GM06990 (cell line): ENCODE data around the gene ELAPOR2.

Experiments
- DNase-seq: peaks from one replicate; pipeline ENCODE4 v3.0.0-alpha.2; 2011; ENCODE audit not compliant: insufficient read length; ENCODE audit errors: extremely low read depth
- H3K27me3 ChIP-seq: replicated peaks from 2 replicates; pipeline ENCODE4 v1.6.0; 2011; ENCODE audit warnings: low read length; ENCODE audit not compliant: control insufficient read depth, insufficient read depth
- H3K36me3 ChIP-seq: 2 replicates; pipeline ENCODE4 v1.5.1; 2011; ENCODE audit warnings: low read length; ENCODE audit not compliant: control insufficient read depth, insufficient read depth
- H3K4me3 ChIP-seq: replicated peaks from 2 replicates; pipeline ENCODE4 v1.5.1; 2011; ENCODE audit warnings: low read depth, mild to moderate bottlenecking, control low read depth, low read length
- TF ChIP-seq, protein P1 (sequence below): IDR thresholded peaks from 2 replicates; pipeline ENCODE4 v1.5.1; 2011; ENCODE audit warnings: low read length, control low read depth, mild to moderate bottlenecking, inconsistent platforms; ENCODE audit not compliant: insufficient read depth, poor library complexity, severe bottlenecking

The ELAPOR2 gene, protein sequence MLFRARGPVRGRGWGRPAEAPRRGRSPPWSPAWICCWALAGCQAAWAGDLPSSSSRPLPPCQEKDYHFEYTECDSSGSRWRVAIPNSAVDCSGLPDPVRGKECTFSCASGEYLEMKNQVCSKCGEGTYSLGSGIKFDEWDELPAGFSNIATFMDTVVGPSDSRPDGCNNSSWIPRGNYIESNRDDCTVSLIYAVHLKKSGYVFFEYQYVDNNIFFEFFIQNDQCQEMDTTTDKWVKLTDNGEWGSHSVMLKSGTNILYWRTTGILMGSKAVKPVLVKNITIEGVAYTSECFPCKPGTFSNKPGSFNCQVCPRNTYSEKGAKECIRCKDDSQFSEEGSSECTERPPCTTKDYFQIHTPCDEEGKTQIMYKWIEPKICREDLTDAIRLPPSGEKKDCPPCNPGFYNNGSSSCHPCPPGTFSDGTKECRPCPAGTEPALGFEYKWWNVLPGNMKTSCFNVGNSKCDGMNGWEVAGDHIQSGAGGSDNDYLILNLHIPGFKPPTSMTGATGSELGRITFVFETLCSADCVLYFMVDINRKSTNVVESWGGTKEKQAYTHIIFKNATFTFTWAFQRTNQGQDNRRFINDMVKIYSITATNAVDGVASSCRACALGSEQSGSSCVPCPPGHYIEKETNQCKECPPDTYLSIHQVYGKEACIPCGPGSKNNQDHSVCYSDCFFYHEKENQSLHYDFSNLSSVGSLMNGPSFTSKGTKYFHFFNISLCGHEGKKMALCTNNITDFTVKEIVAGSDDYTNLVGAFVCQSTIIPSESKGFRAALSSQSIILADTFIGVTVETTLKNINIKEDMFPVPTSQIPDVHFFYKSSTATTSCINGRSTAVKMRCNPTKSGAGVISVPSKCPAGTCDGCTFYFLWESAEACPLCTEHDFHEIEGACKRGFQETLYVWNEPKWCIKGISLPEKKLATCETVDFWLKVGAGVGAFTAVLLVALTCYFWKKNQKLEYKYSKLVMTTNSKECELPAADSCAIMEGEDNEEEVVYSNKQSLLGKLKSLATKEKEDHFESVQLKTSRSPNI

DNA sequence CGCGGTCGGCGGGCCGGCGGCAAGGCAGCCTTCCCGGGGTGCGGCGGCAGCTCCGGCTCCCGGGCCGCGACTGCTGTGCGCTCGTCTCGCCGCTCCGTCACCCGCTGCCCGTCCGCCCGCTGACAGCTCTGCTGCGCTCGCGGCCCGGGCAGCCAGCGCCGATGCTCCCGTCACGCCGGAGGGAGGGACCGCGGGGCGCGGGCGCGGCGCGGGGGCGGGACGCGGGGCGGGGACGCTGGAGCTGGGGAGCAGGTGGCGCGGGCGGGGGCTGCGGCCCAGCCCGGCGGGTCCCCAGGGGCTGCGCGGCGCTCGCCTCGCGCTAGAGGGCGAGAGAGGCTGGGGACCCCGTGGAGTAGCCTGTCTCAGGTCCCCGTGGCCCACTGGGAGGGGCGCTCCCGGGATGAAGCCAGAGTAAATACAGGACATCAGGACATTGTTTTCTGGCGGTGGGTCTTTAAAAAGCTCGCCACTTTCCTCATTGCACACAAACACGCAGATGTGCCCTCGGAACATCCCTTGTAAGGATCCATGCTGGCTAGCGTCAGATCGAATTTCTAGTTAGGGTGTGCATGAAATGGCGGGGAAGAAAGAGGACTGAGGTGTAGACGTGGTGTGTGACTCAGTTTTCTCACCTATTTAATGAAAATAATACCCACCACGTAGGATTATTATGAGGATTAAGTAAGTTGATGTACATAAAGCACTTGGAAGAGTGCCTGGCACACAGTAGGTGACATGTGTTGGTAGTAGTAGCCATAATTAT lies at the start of gene ELAPOR2:
Gene ELAPOR2, minus strand, starts transcription at position 130 of the 763 bp plus-strand sequence. CDS start 141 bp downstream, outside the sequence.
- peak; percentile 93 for DNase-seq

DNA sequence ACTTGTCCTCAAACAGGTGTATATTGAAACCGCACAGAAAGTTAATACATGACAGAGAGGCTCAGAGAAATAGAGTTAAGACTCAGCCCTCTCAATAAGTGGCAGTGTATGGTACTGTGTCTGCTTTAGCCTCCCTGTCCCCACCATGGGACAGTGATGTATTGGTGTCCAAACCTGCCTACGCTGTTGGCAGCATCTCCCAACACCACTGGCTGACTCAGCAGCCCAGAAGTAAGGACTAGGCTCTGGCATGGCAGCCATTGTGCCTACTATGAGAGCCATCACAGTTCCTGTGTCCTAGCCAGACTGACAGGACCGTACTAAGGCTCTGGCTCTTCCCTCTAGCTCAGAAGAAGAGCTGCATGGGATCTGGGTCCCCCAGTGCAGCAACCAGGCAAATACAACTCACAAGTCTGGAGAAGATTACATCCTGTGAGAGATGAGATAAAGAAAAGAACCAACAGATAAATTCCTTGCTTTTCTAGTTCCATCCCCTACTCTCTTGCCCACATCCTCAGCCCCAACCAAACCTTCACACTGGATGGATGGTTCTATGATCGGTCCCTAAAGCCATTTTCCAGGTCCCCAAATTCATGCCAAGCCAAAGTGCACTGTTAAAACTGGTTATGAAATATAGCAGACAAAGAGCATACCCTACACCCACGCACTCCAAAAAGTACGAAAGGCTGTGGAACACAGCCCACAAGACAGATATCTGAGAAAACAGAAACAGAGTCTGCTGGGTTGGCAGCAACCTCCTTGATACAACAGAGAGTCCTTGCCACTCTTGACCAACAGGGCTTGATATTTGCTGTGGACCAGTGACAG lies 48.7 kb upstream of the ELAPOR2 start:
- Histone ChIP-seq H3K4me3 (no peak overlapping the region), H3K36me3 (no peaks in the 10 kb centered on the region), H3K27me3 (no peaks in the 10 kb centered on the region)
- TF ChIP-seq, protein P1, sequence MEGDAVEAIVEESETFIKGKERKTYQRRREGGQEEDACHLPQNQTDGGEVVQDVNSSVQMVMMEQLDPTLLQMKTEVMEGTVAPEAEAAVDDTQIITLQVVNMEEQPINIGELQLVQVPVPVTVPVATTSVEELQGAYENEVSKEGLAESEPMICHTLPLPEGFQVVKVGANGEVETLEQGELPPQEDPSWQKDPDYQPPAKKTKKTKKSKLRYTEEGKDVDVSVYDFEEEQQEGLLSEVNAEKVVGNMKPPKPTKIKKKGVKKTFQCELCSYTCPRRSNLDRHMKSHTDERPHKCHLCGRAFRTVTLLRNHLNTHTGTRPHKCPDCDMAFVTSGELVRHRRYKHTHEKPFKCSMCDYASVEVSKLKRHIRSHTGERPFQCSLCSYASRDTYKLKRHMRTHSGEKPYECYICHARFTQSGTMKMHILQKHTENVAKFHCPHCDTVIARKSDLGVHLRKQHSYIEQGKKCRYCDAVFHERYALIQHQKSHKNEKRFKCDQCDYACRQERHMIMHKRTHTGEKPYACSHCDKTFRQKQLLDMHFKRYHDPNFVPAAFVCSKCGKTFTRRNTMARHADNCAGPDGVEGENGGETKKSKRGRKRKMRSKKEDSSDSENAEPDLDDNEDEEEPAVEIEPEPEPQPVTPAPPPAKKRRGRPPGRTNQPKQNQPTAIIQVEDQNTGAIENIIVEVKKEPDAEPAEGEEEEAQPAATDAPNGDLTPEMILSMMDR, result no peak
- no peak for DNase-seq

More for the DNA sequence above, at the start of gene ELAPOR2:
- H3K36me3 ChIP-seq, result no peaks in the 10 kb centered on the region
- TF ChIP-seq, protein P1, result peak; percentile 66
- peak within 1 kb of the TSS; percentile 77 for H3K4me3 ChIP-seq
- no peaks in the 10 kb centered on the region for H3K27me3 ChIP-seq

DNA sequence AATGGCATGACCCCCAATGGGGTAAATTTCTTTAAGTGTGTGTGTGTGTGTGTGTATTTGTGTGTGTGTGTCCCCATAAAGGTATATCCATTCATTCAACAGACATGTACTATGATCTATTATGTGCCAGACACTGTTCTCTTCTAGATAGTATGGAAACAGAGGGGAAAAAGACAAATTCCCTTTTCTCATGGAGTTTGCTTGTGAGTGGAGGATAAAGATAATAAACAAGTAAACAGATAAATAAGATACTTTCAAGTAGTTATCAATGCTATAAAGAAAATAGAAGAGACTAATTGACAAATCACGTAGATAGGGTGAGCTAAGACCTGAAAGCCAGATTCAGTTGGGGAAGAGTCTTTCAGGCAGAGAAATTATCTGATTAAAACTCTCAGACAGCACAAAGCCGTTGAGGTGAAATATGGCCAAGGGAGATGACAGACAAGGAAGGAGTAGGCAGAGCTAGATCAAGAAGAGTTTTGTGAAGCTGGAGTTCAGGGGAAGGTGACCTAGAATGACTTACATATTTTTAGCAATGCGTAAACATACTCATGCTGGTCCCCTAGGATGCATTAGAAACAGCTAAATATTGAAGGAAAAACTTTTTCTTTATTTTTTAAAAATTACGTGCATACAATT lies 47.6 kb upstream of the ELAPOR2 start:
- no peak overlapping the region for H3K4me3 ChIP-seq
- TF ChIP-seq, protein P1, result no peak
- H3K27me3 ChIP-seq, result no peaks in the 10 kb centered on the region
- no peak for DNase-seq
- H3K36me3 ChIP-seq, result no peaks in the 10 kb centered on the region

DNA sequence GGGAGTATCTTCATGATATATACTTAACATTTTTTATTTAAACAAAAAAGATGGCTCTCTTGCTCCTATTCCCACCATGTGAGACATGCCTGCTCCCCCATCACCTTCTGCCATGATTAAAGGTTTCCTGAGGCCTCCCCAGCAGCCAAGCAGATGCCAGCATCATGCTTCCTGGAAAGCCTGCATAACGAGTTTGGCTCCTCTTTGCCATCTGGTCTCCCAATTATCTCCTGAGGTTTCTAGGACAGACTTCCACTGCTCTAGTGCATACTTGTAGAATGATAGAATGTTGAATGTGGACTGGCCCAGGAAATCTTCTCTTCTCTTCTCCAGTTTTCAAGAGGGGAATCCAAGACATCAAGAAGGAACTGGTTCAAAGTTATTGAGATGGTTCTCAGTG lies 45.9 kb upstream of the ELAPOR2 start:
- H3K4me3 ChIP-seq, result no peak overlapping the region
- no peaks in the 10 kb centered on the region for H3K27me3 ChIP-seq

More for the DNA sequence above, 45.9 kb upstream of the ELAPOR2 start:
- no peaks in the 10 kb centered on the region for H3K36me3 ChIP-seq
- TF ChIP-seq, protein P1, result no peak
- DNase-seq, result no peak
